SKM-1 treated with dmso at 0.1 percent for 144 hours (cell line): ENCODE measurements around the gene PRRX2.

Source experiments
- DNase-seq: peaks from one replicate; lab custom pipeline; 2025; ENCODE audit not compliant: unreplicated experiment; lab: John Stamatoyannopoulos, UW

The PRRX2 gene

GRCh38 chr9:129665389-129665775 lies at the start of gene PRRX2:
Gene PRRX2 (plus strand): TSS chr9:129665647. CDS start chr9:129665868, 221 bp downstream.
- DNase-seq: no peak

GRCh38 chr9:129617167-129617566 lies 48.3 kb upstream of the PRRX2 start:
- no peak for DNase-seq

DNA sequence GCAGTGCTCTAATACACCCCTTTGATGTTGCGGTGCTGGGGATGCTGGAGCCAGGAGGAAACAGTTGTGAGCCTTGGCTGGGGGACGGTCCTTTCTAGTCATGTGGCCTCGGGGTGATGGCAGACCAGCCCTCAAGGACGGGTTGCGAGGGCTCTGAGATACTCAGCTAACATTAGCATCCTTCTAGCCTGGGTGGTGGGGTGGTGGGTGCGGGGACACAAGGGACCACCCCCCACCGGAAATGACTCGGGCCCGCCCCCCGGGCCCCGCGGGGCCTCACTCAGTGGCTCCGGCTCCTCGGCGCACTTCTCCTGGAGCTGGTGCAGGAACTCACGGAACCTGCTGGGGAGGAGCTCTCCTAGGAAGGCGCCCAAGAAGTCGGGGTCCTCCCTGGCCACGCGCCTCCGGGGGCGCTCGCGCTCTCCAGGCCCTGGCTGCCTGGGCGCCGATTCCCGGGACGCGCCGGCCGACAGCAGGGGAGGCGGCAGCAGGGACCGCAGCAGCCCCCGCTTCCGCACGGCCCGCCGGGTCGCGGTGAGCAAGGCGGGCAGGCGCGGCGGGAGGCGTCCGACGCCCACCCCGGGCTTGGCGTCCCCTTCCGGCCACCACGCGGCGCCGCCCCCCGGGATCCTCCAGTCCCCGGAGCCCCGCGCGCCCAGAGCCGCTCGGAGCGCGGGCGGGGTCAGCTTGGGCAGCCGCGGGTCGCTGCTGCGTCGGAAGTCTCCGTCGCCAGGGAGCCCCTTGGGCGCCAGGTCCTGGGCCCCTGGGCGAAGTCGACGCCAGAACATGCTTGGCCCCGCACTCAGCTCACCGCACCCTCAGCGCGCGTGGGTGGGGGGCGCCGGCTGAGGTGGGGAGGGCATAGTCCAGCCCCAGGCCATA lies 45.4 kb upstream of the PRRX2 start:
- DNase-seq: no peak

DNA sequence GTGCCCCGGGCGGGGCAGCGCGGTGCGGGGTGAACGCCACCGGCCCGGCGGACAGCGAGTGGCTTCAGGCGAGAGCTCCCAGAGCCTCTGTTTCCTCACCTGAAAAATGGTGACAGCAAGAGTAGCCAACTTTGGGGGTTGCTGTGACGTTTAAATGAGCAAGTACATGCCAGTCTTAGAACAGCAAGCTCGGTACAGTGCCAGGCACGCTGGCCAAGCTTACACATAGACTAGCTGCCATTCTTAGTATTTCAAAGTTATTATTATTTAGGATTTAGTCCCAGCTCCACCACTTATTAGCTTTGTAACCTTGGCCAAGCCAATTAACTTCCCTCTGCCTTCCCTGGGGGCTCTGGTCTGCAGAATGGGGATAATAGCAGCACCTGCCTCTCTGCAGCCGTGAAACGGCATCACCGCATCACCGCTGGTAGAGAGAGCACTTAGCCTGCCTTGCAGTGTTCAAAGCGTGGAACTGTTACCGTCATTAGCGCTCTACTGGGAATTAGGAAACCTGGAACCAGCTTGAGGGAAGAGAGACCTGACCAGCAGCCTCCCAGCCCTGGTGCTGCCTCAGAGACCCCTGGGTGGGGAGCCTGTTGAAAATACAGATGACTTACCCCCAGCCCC lies 44.7 kb upstream of the PRRX2 start, which contains the start of gene C9orf50:
TSS of gene C9orf50 (minus strand) at position 433 of the 627 bp plus-strand sequence. CDS start 527 bp downstream, outside the sequence.
- DNase-seq: no peak

GRCh38 chr9:129623331-129623730 lies 42.1 kb upstream of the PRRX2 start:
- DNase-seq: peak; percentile 27

DNA sequence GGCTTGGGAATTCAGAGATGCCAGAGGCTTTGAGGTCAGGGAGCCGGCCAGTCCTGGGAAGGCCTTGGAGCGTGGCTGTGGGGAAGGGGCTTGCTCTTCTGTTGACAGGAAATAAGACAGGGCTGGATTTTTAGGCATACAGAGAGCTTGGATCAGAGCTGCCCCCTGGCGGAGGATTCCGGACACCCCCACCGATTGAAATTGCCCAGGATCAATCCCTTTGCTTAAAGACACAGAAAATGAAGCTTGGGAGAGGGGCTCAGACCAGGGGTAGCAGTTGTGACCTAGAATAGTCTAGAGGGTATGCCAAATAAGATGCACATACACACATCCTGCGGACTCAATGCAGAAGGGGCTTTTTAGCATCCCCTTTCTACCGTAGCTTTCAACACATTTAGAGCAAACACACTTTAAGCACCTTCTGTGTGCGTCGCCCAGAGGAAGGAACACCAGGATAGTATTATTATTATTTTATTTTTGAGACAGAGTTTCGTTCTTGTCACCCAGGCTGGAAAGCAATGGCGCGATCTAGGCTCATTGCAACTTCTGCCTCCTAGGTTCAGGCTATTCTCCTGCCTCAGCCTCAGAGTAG lies 41.2 kb upstream of the PRRX2 start:
- peak; percentile 35 for DNase-seq

DNA sequence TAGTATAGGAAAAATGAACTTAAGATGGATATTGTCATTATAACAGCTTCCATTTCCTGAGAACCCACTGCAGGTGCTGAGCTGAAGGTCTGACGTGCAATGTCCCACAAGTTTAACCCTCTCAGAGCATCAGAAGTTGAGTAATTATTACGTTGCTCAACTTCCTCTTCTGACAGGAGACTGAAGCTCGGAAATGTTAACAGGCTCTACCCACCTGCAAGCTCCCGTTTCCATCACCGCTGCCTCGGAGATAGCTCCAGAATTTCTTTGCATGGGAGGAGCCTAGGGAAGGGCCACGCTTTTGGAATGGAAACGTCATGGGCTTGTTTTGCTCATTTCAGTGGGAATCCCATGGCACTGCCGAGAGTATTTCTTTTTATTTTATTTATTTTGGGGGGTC lies 40.5 kb upstream of the PRRX2 start:
- peak; percentile 94 for DNase-seq

DNA sequence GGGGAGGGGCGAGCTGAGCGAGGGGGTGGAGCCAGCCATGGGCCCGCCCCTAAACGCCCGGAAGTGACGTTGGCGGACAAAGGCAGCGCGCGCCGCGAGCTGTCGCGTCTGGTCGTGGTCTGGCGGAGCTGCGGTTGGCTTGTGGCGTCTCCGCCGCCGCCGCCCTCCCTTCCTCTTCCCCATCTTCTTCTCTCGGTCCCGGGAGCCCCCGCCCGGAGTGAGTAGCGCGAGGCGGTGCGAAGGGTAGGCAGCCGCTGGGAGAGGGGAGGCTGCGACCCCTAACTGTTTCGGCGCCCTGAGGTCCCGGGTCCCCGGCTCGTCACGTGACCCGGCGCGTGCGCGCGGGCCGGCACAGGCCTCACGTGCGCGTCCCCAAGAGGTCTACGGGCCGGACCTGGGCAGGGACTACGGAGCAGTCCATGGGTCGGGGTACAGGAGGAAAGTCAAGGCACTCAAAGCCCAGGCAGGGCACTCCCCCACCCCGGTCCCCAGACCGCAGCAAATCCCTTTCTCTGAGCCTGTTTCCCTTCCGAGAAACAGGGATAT lies 39.3 kb upstream of the PRRX2 start, which contains the start of gene NTMT1:
TSS of gene NTMT1 (plus strand) at position 85 of the 546 bp plus-strand sequence. CDS start 6,541 bp downstream, outside the sequence.
- peak; percentile 82 for DNase-seq

DNA sequence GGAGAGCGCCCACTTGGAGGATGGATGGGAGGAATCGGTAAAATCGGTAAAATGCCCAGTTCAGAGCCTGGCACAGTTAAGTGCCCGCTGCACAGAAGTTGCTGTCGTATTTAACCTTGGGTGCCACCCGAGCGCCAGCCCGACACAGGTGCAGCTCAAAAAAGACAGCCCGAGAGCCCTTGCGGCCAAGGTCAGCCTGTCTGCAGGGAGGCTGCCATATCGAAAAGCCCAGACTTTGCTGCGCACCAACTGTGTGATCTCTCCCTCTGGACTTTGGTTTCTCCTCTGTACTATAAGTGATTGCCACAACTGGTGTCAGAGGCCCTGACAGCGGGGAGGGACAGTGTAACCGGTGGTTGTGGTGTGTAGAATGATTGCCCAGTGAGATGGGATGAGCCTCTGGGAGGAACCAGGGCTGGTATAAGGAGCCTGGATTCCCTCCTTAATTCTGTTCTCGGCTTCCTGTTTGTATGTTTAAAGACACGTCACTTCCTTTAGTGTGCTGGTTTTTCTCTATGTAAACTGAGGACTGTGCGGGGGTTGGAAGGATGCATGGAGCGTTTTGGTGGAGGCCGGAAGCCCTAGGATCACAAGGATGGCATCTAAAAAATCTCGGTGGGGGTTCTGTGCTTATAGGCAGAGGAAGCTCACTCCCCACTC lies 38.7 kb upstream of the PRRX2 start:
- no peak for DNase-seq

GRCh38 chr9:129627556-129628440 lies 37.6 kb upstream of the PRRX2 start:
- DNase-seq: no peak

DNA sequence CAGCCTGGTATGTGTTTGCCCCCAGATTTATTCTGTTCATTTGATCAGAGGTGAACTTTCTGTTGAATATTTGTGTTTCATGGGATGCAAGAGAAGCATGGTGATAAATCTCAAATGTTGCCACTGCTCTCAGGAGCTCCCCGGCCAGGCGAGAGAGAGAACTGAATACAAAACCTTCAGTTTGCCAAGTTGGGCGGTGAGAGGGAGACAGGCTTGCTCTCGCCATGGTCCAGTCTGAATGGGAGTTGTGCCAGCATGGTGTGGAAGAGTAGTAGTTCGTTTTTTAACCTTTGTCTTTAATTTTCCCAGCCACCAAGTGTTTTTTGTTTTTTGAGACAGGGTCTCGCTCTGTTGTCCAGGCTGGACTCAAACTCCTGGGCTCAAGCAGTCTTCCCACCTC lies 36.7 kb upstream of the PRRX2 start:
- no peak for DNase-seq

GRCh38 chr9:129629251-129629820 lies 36.1 kb upstream of the PRRX2 start:
- DNase-seq: no peak

- DNase-seq: no peak
These were observed 34.3 kb upstream of the PRRX2 start for GRCh38 chr9:129630967-129631673.

- DNase-seq: no peak
These were observed 33.7 kb upstream of the PRRX2 start for GRCh38 chr9:129631674-129632129.

DNA sequence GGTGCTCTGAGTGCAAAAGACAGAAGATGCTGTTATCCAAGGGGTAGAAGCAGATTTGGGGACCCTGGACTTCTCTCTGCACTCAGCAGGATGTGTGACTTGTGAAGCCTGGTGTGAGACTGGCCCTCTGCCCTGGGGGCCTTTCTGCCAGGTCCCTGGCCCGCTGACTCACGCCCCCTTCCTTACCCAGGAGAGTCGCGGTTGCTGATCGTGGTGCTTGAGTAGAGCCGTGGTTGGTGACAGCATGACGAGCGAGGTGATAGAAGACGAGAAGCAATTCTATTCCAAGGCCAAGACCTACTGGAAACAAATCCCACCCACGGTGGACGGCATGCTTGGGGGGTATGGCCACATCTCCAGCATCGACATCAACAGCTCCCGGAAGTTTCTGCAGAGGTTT lies 33.0 kb upstream of the PRRX2 start:
- no peak for DNase-seq

DNA sequence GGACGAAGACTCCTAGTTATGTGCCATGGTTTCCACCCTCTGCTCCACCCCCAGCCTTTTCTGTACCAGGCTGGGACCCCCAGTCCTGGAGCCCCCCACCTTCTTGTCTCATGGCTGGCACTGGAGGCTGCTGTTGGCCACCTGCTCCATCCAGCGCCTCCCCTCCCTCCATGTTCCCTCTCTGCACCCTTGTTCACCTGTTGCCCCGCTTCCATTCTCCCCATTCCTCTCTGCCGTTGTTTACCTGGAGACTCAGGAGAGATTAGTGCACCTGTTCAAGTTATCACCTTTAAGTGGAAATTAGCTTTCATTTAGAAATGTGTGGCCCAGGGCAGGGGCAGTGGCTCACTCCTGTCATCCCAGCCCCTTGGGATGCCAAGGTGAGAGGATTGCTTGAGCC lies 32.2 kb upstream of the PRRX2 start:
- no peak for DNase-seq

GRCh38 chr9:129633848-129634247 lies 31.6 kb upstream of the PRRX2 start:
- no peak for DNase-seq

DNA sequence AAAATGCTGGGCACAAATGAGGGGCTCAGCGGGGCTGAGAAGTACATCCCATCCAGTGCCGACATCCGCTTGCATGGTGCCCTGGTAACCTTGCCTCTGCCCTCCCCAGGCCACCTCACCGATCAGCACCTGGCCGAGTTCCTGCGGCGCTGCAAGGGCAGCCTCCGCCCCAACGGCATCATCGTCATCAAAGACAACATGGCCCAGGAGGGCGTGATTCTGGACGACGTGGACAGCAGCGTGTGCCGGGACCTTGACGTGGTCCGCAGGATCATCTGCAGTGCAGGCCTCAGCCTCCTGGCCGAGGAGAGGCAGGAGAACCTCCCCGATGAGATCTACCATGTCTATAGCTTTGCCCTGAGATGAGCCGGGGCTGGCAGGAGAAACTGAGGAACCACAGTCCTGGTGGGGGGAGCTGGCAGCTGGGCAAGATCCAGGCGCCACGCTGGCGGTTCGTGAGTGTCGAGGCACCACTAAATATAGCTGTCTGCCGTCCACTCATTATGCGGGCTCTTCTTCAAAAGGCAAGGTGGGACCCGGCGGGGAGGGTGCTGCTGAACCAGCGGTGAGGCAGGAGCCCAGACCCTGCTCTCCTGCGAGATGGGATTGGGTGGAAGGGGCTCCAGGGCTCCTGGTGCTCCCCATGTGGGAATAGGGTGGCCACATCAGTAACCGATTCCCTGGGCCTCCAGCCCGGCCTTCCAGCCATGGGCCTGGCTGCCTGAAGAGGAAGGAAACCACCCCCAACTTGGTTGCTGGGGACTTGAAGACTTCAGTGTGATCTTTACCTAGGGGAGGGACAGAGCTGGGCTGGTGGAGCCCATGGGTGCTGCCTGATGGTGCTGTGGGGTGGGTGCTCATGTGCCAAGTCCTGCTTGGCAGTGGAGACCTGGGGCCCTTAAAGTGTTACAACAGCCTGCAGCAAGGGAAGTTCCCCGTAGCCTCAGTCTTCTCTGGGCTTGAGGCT lies 30.1 kb upstream of the PRRX2 start:
- DNase-seq: no peak
